Measurements from ENCODE around the gene NWD2. TPM values are rescaled to one million over a fixed set of nuclear protein-coding genes. Genes with fewer than 3 reads are reported as not detected.

Gene NWD2
- polyA plus RNA-seq, 3 donors, result not detected

- Histone ChIP-seq H3K9me3 (replicated peaks in 1 of 2; ENCODE audit: control insufficient read depth in 1 of 2, insufficient read depth in 1 of 2, low read length in 2 of 2) (no peaks in the 10 kb centered on the region), H3K27ac (ENCODE audit: low read depth in 1 of 2, low read length in 2 of 2) (no peak overlapping the region), H3K27me3 (ENCODE audit: control insufficient read depth in 2 of 2, insufficient read depth in 2 of 2, low read length in 2 of 2) (no peaks in the 10 kb centered on the region), H3K4me2 (replicated peaks; ENCODE audit: extremely low read depth, low read length, poor library complexity, severe bottlenecking) (no peak overlapping the region), H4K20me1 (ENCODE audit: insufficient read depth, low read length) (no peaks in the 10 kb centered on the region), H2AFZ (ENCODE audit: insufficient read depth, low read depth, low read length, poor library complexity, severe bottlenecking) (no peak overlapping the region), H3K79me2 (ENCODE audit: insufficient read depth, low read length) (no peaks in the 10 kb centered on the region), H3K4me3 (replicated peaks in 1 of 3; ENCODE audit: low read depth in 2 of 3, low read length in 3 of 3) (no peak overlapping the region), H3K4me1 (ENCODE audit: control insufficient read depth in 1 of 2, insufficient read depth in 2 of 2, low read length in 2 of 2) (no peaks in the 10 kb centered on the region), H3K9ac (ENCODE audit: insufficient read depth, low read length, poor library complexity, severe bottlenecking) (no peak overlapping the region), H3K36me3 (replicated peaks in 1 of 2; ENCODE audit: control insufficient read depth in 1 of 2, insufficient read depth in 2 of 2, low read length in 2 of 2) (no peaks in the 10 kb centered on the region)
- H3K9me3 Mint-ChIP-seq, result peaks cover 0 to 10% (median 3%) of the 10 kb centered on the region in 7 donors
- DNase-seq, result no peak
- no peak overlapping the region for H3K4me3 Mint-ChIP-seq
- no peaks in the 10 kb centered on the region for H3K36me3 Mint-ChIP-seq
- H3K4me1 Mint-ChIP-seq, result no peaks in the 10 kb centered on the region
- TF ChIP-seq, protein P1, sequence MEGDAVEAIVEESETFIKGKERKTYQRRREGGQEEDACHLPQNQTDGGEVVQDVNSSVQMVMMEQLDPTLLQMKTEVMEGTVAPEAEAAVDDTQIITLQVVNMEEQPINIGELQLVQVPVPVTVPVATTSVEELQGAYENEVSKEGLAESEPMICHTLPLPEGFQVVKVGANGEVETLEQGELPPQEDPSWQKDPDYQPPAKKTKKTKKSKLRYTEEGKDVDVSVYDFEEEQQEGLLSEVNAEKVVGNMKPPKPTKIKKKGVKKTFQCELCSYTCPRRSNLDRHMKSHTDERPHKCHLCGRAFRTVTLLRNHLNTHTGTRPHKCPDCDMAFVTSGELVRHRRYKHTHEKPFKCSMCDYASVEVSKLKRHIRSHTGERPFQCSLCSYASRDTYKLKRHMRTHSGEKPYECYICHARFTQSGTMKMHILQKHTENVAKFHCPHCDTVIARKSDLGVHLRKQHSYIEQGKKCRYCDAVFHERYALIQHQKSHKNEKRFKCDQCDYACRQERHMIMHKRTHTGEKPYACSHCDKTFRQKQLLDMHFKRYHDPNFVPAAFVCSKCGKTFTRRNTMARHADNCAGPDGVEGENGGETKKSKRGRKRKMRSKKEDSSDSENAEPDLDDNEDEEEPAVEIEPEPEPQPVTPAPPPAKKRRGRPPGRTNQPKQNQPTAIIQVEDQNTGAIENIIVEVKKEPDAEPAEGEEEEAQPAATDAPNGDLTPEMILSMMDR (IDR thresholded peaks at IDR 0.05), result no peak
- intact Hi-C loops (cut with micrococcal nuclease), result no loop called here
- WGBS (ENCODE audit: insufficient coverage), result no CpG with 5 or more reads among the region's 6 CpGs
- no peak overlapping the region for H3K27ac Mint-ChIP-seq
- peaks cover 1 to 3% (median 2%) of the 10 kb centered on the region in 3 donors for H3K27me3 Mint-ChIP-seq (ENCODE audit: low read depth in 3 of 3)
Observed at GRCh38 chr4:37324546-37324945, 80.0 kb downstream of the NWD2 start.

GRCh38 chr4:37326852-37327251 is 82.3 kb downstream of the NWD2 start:
- intact Hi-C loops (cut with micrococcal nuclease), result no loop called here
- H3K27ac ChIP-seq (ENCODE audit: low read depth in 1 of 2, low read length in 2 of 2), result no peak overlapping the region
- H3K4me2 ChIP-seq (replicated peaks; ENCODE audit: extremely low read depth, low read length, poor library complexity, severe bottlenecking), result no peak overlapping the region
- peaks cover 1 to 3% (median 2%) of the 10 kb centered on the region in 3 donors for H3K27me3 Mint-ChIP-seq (ENCODE audit: low read depth in 3 of 3)
- no peaks in the 10 kb centered on the region for H4K20me1 ChIP-seq (ENCODE audit: insufficient read depth, low read length)
- H3K9ac ChIP-seq (ENCODE audit: insufficient read depth, low read length, poor library complexity, severe bottlenecking), result no peak overlapping the region
- no peaks in the 10 kb centered on the region for H3K4me1 Mint-ChIP-seq
- no peak overlapping the region for H3K4me3 Mint-ChIP-seq
- H3K36me3 ChIP-seq (replicated peaks in 1 of 2; ENCODE audit: control insufficient read depth in 1 of 2, insufficient read depth in 2 of 2, low read length in 2 of 2), result no peaks in the 10 kb centered on the region
- no peak for DNase-seq
- H3K79me2 ChIP-seq (ENCODE audit: insufficient read depth, low read length), result no peaks in the 10 kb centered on the region
- H3K27ac Mint-ChIP-seq, result no peak overlapping the region
- no CpG with 5 or more reads among the region's 1 CpG for WGBS (ENCODE audit: insufficient coverage)
- H3K4me1 ChIP-seq (ENCODE audit: control insufficient read depth in 1 of 2, insufficient read depth in 2 of 2, low read length in 2 of 2), result no peaks in the 10 kb centered on the region
- H2AFZ ChIP-seq (ENCODE audit: insufficient read depth, low read depth, low read length, poor library complexity, severe bottlenecking), result no peak overlapping the region
- peaks cover 0 to 6% (median 3%) of the 10 kb centered on the region in 7 donors for H3K9me3 Mint-ChIP-seq
- H3K36me3 Mint-ChIP-seq, result no peaks in the 10 kb centered on the region
- H3K27me3 ChIP-seq (ENCODE audit: control insufficient read depth in 2 of 2, insufficient read depth in 2 of 2, low read length in 2 of 2), result no peaks in the 10 kb centered on the region
- H3K4me3 ChIP-seq (replicated peaks in 1 of 3; ENCODE audit: low read depth in 2 of 3, low read length in 3 of 3), result no peak overlapping the region
- H3K9me3 ChIP-seq (replicated peaks in 1 of 2; ENCODE audit: control insufficient read depth in 1 of 2, insufficient read depth in 1 of 2, low read length in 2 of 2), result peaks cover 3 to 4% of the 10 kb centered on the region in 2 donors
- TF ChIP-seq, protein P1 (IDR thresholded peaks at IDR 0.05), result no peak
